Mammary epithelial cell (primary cell): ENCODE data around the gene PCYOX1L.

ENCODE experiments used
- CTCF ChIP-seq, 2 donors: IDR thresholded peaks in 1 of 2; conservative IDR thresholded peaks in 1 of 2; 2 replicates each; pipeline ENCODE4 v1.5.1; 2011 to 2012; ENCODE audit warnings: inconsistent platforms in 2 of 2, low read length in 2 of 2, mild to moderate bottlenecking in 2 of 2, control low read depth in 1 of 2, low read depth in 1 of 2; ENCODE audit not compliant: insufficient read depth in 1 of 2; ENCODE audit errors: extremely low read depth in 1 of 2
- EZH2 ChIP-seq: IDR thresholded peaks from 2 replicates; pipeline ENCODE4 v1.6.1; 2012; ENCODE audit warnings: low read length, inconsistent platforms, borderline replicate concordance

- TF ChIP-seq CTCF (conservative IDR thresholded peaks at IDR 0.05 in 1 of 2, IDR thresholded peaks at IDR 0.05 in 1 of 2; ENCODE audit: extremely low read depth in 1 of 2, insufficient read depth in 1 of 2, low read depth in 1 of 2, low read length in 2 of 2) = no peak
- TF ChIP-seq EZH2 = no peak
These were observed 37.0 kb upstream of the PCYOX1L start for GRCh38 chr5:149320791-149321330.
